GM18868 (cell line): Measurements from ENCODE around the gene ATP11A.

Experiments used
- ATAC-seq: cut with Tn5 transposase; IDR thresholded peaks from one replicate; pipeline ENCODE4 v1.9.1; 2021; ENCODE audit warnings: mild to moderate bottlenecking, moderate library complexity; ENCODE audit not compliant: unreplicated experiment

Gene ATP11A

DNA sequence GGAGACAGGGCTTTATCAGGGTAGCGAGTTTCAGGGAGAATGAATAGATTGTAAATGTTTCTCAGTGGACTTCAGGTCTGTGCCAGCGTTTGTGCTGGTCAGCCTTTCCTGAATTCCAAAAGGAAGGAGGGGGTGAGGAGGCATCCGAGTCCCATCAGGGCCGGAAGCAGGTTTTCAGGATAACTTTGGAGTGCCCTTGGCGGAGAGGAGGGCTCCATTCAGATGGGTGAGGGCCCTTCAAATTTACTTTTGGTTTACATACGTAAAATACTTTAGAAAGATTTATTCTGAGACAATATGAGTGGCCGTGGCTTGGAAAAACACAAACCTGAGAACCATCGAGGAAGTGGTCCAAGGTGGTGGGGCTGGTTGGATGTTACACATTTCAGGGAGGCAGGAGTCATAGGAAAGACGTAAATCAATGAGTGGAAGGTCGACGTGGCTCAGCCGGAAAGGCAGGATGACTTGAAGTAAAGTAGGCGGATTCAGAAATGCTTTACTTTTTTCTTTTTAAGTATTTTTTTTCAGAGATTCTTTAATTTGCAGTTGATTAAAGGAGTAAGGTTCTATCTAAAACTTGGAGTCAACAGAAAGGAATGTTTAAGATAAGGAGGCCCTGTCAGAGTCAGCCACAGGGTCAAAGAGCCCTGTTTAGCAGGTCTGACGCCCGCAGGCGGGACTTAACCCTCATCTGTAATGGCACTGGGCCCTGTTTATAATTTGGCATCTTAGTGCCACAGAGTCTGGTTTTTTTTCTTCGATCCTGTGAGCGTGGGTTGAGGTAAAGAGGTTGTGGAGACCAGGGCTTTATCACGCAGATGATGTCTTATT, 32.8 kb downstream of the ATP11A start:
- ATAC-seq: no peak

GRCh38 chr13:112723771-112724170, 33.9 kb downstream of the ATP11A start:
- no peak for ATAC-seq

- ATAC-seq: peak; percentile 23
Observed at GRCh38 chr13:112724788-112725345, 35.0 kb downstream of the ATP11A start.

GRCh38 chr13:112725346-112726015, 35.6 kb downstream of the ATP11A start:
- peak; percentile 73 for ATAC-seq

- ATAC-seq: no peak
Observed at GRCh38 chr13:112726016-112726767, 36.4 kb downstream of the ATP11A start.

DNA sequence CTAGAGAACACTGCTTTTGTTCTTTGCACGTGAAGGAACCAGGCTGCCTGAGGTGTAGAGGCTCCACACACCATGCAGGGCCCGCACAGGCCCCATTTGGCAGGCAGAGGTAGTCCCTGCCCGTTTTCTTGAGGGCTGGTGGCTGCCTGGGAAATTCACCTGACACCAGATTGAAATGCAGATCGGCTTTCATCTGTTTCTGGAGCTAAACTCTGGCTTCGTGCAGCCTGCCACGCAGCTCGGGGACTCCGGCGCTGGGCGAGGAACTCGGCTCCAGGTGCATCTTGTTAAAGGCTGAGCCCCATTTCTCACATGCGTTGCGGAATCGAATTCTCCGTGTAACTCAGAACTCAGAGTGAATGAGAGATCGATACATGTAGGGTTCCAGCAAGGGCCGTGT, 37.7 kb downstream of the ATP11A start:
- ATAC-seq: no peak

DNA sequence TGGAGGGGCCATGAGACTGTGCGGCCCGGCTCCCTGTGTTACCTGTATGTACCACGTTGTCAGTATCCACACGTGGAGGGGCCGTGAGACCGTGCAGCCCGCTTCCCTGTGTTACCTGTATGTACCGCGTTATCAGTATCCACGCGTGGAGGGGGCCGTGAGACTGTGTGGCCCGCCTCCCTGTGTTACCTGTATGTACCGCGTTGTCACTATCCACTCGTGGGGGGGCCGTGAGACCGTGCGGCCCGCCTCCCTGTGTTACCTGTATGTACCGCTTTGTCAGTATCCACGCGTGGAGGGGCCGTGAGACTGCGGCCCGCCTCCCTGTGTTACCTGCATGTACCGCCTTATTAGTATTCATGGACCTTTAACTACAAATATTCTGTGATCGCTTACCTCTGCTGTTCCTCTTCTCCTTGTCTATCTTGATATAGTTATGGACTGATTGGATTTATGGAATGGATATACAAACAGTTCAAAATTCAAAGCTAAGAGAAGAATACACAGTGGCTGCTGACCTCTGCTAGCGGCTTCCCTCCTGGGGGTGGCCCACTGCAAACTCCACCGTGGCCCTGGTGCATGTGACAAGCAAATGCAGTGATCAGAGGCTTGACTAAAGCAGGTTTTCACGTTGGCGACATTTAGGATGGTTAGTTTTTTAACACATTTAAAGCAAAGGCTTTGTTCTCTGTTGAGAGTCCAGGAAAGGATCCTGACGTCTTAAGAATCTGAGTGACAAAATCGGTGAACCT, 38.7 kb downstream of the ATP11A start:
- no peak for ATAC-seq

DNA sequence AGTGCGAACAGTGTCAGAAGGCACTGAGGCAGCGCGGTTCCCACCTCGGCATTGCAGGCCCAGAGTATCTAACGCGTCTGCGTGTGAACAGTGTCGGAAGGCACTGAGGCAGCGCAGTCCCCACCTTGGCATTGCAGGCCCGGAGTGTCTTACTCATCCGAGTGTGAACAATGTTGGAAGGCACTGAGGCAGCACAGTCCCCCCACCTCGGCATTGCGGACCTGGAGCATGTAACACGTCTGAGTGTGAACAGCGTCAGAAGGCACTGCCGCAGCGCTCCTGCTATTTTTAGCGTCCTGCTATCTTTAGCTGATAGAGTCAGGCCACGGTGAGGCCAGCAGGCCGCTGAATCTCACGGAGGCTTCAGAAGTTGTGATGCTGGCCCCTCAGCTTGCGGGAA, 39.6 kb downstream of the ATP11A start:
- no peak for ATAC-seq

- no peak for ATAC-seq
Observed at GRCh38 chr13:112730157-112730671, 40.4 kb downstream of the ATP11A start.

DNA sequence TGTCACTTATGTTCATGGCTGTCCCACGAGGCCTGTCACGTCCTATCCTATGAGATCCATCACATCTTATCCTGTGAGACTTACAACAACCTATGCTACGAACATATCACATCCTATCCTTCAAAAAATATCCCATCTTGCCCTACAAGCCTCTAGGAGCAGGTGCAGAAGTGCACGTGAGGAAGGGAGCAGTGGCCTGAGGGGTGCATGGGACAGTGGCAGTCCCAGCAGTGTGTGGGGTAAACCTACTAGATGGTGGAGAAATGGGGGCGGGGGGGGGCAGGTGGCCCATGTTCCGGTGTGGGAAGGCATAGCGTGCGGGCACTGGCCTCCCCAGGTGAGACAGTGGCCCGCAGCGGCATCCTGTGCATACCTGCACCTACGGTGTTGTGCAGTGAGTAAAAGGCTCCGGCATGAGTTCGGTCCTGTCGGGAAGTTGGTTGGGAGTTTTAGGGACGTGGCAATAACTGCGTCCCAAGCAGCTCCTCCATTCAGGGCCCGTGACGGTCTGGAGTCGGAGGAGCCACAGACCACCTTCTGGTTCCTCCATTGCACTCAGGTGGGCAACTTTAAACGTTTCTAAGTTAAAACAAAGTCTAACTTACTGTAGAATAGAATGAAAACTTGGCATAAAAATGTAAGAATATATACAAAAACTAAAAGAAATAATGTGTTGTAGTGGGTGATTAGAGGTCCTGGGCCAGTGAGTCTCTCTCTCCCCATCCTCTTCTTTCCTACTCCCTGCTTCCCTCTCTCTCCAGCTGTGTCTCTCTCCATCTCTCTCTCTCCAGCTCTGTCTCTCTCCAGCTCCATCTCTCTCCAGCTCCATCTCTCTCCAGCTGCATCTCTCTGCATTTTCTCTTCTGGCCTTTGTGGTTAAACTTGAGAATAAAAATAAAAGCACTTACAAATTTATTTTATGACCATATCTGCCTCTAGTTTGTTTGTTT, 42.1 kb downstream of the ATP11A start:
- no peak for ATAC-seq

DNA sequence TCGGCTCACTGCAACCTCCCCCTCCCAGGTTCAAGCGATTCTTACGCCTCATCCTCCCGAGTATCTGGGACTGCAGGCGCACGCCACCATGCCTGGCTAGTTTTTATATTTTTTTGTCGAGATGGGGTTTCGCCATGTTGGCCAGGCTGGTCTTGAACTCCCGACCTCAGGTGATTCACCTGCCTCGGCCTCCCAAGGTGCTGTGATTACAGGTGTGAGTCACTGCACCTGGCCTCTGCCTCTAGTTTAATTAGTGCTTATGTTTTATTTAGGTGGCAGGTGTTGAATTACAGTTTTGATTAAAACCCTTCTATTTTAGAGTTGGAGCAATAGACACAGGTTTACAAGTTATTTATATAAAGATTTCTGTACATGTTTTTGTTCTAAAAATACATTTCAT, 42.8 kb downstream of the ATP11A start:
- no peak for ATAC-seq

DNA sequence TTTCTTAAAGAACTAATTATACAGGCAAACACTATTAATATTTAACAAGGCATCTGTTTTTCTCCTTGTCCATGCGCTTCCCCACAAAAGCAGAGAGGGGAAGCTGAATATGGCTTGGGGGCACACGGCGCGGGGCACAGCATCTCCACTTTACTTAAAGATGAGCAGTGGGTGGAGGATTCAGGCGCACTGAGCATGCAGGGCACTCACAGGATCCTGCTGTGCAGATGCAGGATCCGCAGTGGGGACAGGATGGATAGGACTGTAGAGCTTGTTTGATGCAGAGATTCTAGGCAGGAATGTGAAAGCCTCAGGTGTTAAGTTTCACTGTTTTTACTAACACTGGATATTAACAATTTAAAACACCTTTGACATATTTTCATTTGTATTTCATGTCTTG, 43.3 kb downstream of the ATP11A start:
- no peak for ATAC-seq

- ATAC-seq: no peak
Observed at GRCh38 chr13:112733661-112734379, 44.0 kb downstream of the ATP11A start.

GRCh38 chr13:112734696-112735547, 45.1 kb downstream of the ATP11A start:
- no peak for ATAC-seq

GRCh38 chr13:112735791-112736190, 46.0 kb downstream of the ATP11A start:
- no peak for ATAC-seq

DNA sequence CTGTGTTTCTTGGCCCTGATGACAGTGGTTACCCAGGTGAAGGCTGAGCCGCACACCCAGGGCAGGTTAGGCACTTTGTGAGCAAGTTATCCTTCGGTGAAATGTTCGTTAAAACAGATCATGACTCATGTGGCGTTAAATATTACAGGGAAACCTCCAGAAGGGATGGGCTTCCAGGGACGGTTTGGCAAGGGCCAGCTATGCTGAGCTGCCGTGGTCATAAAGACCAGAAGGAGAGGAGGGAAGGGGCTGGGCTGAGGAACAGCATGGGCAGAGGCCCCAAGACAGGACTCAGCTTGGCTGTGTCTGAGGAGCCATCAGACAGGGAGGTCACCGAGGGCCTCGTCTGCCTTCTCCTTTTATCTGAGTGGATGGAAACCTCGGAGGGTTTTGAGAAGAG, 47.5 kb downstream of the ATP11A start:
- ATAC-seq: no peak

DNA sequence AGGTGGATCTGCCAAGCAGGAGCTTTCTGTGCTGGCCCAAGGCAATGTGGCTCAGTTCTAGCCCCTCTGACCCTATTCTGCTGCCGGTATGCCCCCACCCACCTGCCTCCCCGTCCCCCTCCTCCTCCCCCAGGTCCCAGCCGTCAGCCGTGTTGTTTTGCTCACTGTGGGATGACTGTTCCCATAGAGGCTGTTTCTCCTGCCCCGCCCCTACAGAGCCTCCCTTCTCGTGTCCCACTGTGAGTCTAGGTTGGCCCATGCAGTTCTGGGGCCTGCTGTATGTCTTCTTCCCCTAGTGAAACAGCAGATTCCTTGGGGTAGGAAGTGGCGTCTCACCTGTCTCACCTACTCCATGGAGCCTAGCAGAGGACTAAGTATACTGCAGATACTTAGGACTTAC, 48.8 kb downstream of the ATP11A start:
- no peak for ATAC-seq
